Panc1 (cell line): ENCODE results near the gene GLIS1. TPM values are rescaled to one million over a fixed set of nuclear protein-coding genes. Genes with fewer than 3 reads are reported as not detected.

Experiments used
- ATAC-seq: fragments of 200-7000 bp; cut with Tn5 transposase; 2 replicates; pipeline ENCODE4 v1.9.1; 2020; ENCODE audit warnings: mild to moderate bottlenecking, moderate library complexity
- BruUV-seq: library from RNA; stranded (reverse); fragments of 400-500 nt; replicated peaks from 2 replicates; lab custom pipeline; 2021; lab: Mats Ljungman, UMichigan
- CTCF ChIA-PET: fragments of 300-600 bp; sonication (Branson Sonifier 250); formaldehyde crosslinking; loops from one replicate; lab custom pipeline; 2022; ENCODE audit warnings: antibody characterized with exemption; lab: Charles Lee
- POLR2A ChIA-PET: fragments of 300-600 bp; sonication (Branson Sonifier 250); formaldehyde crosslinking; loops from one replicate; lab custom pipeline; 2022; ENCODE audit warnings: antibody characterized with exemption; lab: Charles Lee
- DNase-seq: peaks from one replicate; pipeline ENCODE4 v3.0.0-alpha.2; 2010; ENCODE audit warnings: low read depth, low spot score
- H3K27ac ChIP-seq: 2 replicates; pipeline ENCODE4 v1.5.1; 2011; ENCODE audit warnings: mild to moderate bottlenecking, low read length, inconsistent platforms
- H3K27me3 ChIP-seq: fragments of 200-500 bp; sonication (Bioruptor generic); 2 replicates; pipeline ENCODE4 v1.6.0; 2014; ENCODE audit warnings: low read length, inconsistent platforms; ENCODE audit not compliant: control insufficient read depth, insufficient read depth
- H3K36me3 ChIP-seq: fragments of 200-500 bp; sonication (Bioruptor generic); 2 replicates; pipeline ENCODE4 v1.5.1; 2014; ENCODE audit warnings: inconsistent platforms, mild to moderate bottlenecking, low read length, moderate library complexity; ENCODE audit not compliant: control insufficient read depth, insufficient read depth
- H3K4me1 ChIP-seq: 2 replicates; pipeline ENCODE4 v1.5.1; 2011; ENCODE audit warnings: inconsistent platforms, mild to moderate bottlenecking, low read length, moderate library complexity; ENCODE audit not compliant: control insufficient read depth, insufficient read depth
- H3K4me3 ChIP-seq, 2 experiments: 2 replicates each; pipeline ENCODE4 v1.5.1; 2011 to 2012; ENCODE audit warnings: low read depth in 2 of 2, low read length in 2 of 2, mild to moderate bottlenecking in 2 of 2, inconsistent platforms in 1 of 2, moderate library complexity in 1 of 2
- H3K9me3 ChIP-seq: fragments of 200-500 bp; sonication (Bioruptor generic); 2 replicates; pipeline ENCODE4 v1.5.1; 2014; ENCODE audit warnings: low read depth, mild to moderate bottlenecking, inconsistent platforms, low read length, moderate library complexity; ENCODE audit not compliant: control insufficient read depth, insufficient read depth
- CTCF ChIP-seq: fragments of 450-650 bp; IDR thresholded peaks from 2 replicates; pipeline ENCODE4 v1.5.1; 2017; ENCODE audit warnings: mild to moderate bottlenecking
- POLR2AphosphoS5 ChIP-seq: IDR thresholded peaks from 2 replicates; pipeline ENCODE4 v1.6.1; 2012; ENCODE audit warnings: mild to moderate bottlenecking, low read depth, low read length, moderate library complexity
- REST ChIP-seq, 2 experiments: IDR thresholded peaks; 2 replicates each; pipeline ENCODE4 v1.6.1; 2011 to 2012; ENCODE audit warnings: low read depth in 2 of 2, control low read depth in 1 of 2, low read length in 1 of 2, mild to moderate bottlenecking in 1 of 2, moderate library complexity in 1 of 2; ENCODE audit not compliant: insufficient read depth in 1 of 2
- SIN3A ChIP-seq: IDR thresholded peaks from 2 replicates; pipeline ENCODE4 v1.6.1; 2012; ENCODE audit warnings: low read depth, mild to moderate bottlenecking, low read length, moderate library complexity, borderline replicate concordance; ENCODE audit not compliant: insufficient read depth
- TCF7L2 ChIP-seq: IDR thresholded peaks from 2 replicates; pipeline ENCODE4 v1.6.1; 2011; ENCODE audit warnings: mild to moderate bottlenecking, low read depth, low read length, inconsistent platforms
- in situ Hi-C: cut with HindIII; loops from 2 replicates; pipeline ENCODE4 v1.10.0; 2016; ENCODE audit warnings: low sequenced_read_pairs, low pct_unique_long_range_greater_than_20kb
- intact Hi-C: fragments of 100-400 bp; cut with micrococcal nuclease; formaldehyde crosslinking; loops from one replicate; pipeline ENCODE4 v1.10.0; 2022; ENCODE audit not compliant: unreplicated experiment
- total RNA-seq: library from RNA; stranded (reverse); gene quantifications from one replicate; pipeline ENCODE4 v1.2.1, GENCODE V29; 2021; ENCODE audit not compliant: unreplicated experiment

The GLIS1 gene
- total RNA-seq, 1 experiment from 2014 or later, result 0.28 TPM

GRCh38 chr1:53535226-53535625 is 203.7 kb downstream of the GLIS1 start:
- BruUV-seq, result no TSS peak
- ChIA-PET CTCF (no interaction called here), POLR2A (no interaction called here)
- no peak for DNase-seq
- in situ Hi-C loops, result no loop called here
- no peak for ATAC-seq
- intact Hi-C loops, result no loop called here
- H3K9me3 ChIP-seq, result no peaks in the 10 kb centered on the region
- H3K4me1 ChIP-seq, result no peaks in the 10 kb centered on the region
- no peak overlapping the region for H3K27ac ChIP-seq
- no peak overlapping the region for H3K4me3 ChIP-seq
- H3K27me3 ChIP-seq, result no peaks in the 10 kb centered on the region
- TF ChIP-seq POLR2AphosphoS5, result no peak
- no peaks in the 10 kb centered on the region for H3K36me3 ChIP-seq

GRCh38 chr1:53532912-53533311 is 206.1 kb downstream of the GLIS1 start:
- Histone ChIP-seq H3K36me3 (no peaks in the 10 kb centered on the region), H3K27ac (no peak overlapping the region), H3K27me3 (no peaks in the 10 kb centered on the region), H3K9me3 (no peaks in the 10 kb centered on the region), H3K4me1 (no peaks in the 10 kb centered on the region), H3K4me3 (no peak overlapping the region)
- no peak for DNase-seq
- POLR2A ChIA-PET, result no interaction called here
- TF ChIP-seq SIN3A (no peak), TCF7L2 (no peak), CTCF (no peak), REST (IDR thresholded peaks at IDR 0.05; ENCODE audit: insufficient read depth in 1 of 2, low read depth in 2 of 2, low read length in 1 of 2) (no peak), POLR2AphosphoS5 (no peak)
- no TSS peak for BruUV-seq
- CTCF ChIA-PET, result no interaction called here
- intact Hi-C loops (no loop called here), in situ Hi-C loops (no loop called here)
- ATAC-seq, result no peak

- TF ChIP-seq REST (IDR thresholded peaks at IDR 0.05; ENCODE audit: insufficient read depth in 1 of 2, low read depth in 2 of 2, low read length in 1 of 2) (no peak), SIN3A (no peak), TCF7L2 (no peak), CTCF (no peak), POLR2AphosphoS5 (no peak)
- ChIA-PET POLR2A (no interaction called here), CTCF (no interaction called here)
- Histone ChIP-seq H3K27me3 (no peaks in the 10 kb centered on the region), H3K4me3 (no peak overlapping the region), H3K9me3 (no peaks in the 10 kb centered on the region), H3K4me1 (no peaks in the 10 kb centered on the region), H3K27ac (no peak overlapping the region), H3K36me3 (no peaks in the 10 kb centered on the region)
- intact Hi-C loops, result no loop called here
- BruUV-seq, result no TSS peak
- DNase-seq, result no peak
- in situ Hi-C loops, result no loop called here
- no peak for ATAC-seq
Measured at GRCh38 chr1:53532377-53532776, 206.6 kb downstream of the GLIS1 start.
